HG03025 (cell line): Measurements from ENCODE around the gene KCNJ15.
"Not testable (repeated sequence)": the region's sequence is repeated elsewhere in the genome, so short reads cannot be mapped to it uniquely, and the experiment has no call there.

Source experiments
- ATAC-seq: cut with Tn5 transposase; IDR thresholded peaks from one replicate; pipeline ENCODE4 v1.9.1; 2021; ENCODE audit warnings: mild to moderate bottlenecking, moderate library complexity; ENCODE audit not compliant: unreplicated experiment, low FRiP score

Gene KCNJ15

DNA sequence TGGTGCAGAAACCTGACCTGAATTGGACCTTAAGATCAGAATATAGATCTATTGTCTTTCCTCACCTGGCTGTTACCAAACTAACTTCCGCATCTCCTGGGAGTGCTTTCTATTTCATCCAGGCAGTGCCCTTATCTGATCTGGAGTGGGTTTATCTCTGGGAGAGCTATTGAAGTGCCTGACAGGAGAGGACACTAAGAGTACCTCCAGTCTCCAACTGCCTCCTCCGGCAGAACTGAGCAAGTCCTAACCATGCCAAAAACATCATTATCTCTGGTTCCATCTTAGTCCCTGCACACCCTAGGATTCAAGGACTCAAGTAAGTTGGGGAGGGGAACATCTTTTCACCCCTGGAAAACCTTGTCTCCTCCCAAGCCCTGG lies 12.4 kb upstream of the KCNJ15 start:
- no peak for ATAC-seq

- ATAC-seq = peak; percentile 70
Observed at GRCh38 chr21:38244885-38245869, 11.6 kb upstream of the KCNJ15 start.

GRCh38 chr21:38246511-38246910 lies 10.3 kb upstream of the KCNJ15 start:
- no peak for ATAC-seq

- ATAC-seq = not testable (repeated sequence)
Observed at GRCh38 chr21:38247054-38247453, 9.7 kb upstream of the KCNJ15 start.

DNA sequence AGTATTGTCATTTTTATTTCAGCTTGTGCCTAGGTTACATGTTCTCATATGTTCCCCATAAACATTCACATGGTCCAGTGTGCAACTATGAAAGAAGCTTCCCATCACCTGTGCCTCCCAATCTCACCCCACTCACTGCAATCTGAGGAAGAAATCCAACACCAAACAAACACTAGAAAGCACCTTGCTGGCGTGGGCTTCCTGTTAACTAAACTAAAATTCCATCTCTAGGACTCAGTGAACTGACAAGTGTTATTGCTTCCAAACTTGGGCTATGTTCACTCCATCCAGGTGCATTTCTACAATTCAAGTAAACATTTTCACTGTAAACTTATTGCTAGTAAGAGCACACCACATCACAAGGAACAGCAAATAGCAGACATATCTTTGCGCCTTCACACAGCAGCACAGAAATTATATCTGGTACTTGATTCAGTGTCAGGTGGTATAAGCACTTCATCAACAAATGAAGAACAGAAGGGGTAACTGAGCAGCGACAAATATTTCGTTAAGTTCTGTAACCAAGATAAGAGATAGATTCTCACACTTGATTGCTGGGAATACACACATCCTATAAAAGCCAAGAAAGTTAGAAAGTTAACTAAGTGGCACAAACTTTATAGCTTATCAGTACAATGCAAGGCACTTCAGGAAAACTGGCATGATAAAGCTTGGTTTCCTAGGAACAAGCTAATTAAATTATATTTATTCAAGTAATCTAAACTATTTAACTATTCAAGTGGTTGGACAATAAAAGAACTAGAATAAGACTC lies 8.9 kb upstream of the KCNJ15 start:
- ATAC-seq = no peak

GRCh38 chr21:38249256-38249655 lies 7.5 kb upstream of the KCNJ15 start:
- ATAC-seq = peak; percentile 59

GRCh38 chr21:38249696-38250278 lies 7.0 kb upstream of the KCNJ15 start:
- ATAC-seq = no peak

- ATAC-seq = no peak
Observed at GRCh38 chr21:38250991-38251418, 5.8 kb upstream of the KCNJ15 start.

- no peak for ATAC-seq
Observed at GRCh38 chr21:38254970-38255369, 1.8 kb upstream of the KCNJ15 start.

GRCh38 chr21:38255571-38256117 lies 1.1 kb upstream of the KCNJ15 start:
- ATAC-seq = no peak

DNA sequence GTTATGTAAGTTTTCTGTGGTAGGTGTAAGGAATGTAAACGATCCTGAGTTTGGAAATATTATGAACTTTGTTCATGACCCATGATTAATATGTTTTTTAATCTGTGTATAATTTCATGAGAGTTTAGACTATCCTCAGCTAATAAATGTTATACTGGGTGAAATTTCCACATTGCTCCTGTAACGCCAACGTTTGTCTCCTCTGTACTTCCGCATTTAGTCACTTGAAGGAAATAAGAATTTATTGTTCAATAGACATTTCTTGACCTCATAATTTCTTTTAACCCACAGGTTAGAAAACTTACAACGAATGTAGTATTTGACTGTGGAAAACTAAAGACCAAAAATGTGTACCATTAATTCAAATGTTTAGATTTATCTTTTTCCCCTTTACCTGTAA lies 876 bp downstream of the KCNJ15 start:
- ATAC-seq = no peak

GRCh38 chr21:38258521-38259485 lies 2.0 kb downstream of the KCNJ15 start:
- ATAC-seq = no peak

DNA sequence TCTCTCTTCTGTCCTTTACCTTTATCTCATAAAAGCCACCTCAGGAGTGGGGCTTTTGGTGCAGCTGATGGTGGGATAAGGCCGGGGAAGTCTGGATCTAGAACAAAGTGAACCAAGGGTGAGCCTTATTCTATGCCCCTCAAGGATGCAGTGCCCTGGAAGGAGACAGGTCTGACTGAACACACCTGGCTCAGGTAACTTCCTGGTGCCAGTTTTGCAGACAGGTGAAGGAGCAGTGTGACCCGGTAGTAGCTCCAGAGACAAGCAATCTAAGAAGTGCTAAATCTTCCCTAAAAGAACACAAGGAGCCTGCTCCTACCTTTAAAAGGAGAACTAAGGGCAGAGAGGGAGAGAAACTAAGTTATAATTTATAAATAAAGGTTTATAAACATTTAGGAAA lies 2.9 kb downstream of the KCNJ15 start:
- no peak for ATAC-seq

DNA sequence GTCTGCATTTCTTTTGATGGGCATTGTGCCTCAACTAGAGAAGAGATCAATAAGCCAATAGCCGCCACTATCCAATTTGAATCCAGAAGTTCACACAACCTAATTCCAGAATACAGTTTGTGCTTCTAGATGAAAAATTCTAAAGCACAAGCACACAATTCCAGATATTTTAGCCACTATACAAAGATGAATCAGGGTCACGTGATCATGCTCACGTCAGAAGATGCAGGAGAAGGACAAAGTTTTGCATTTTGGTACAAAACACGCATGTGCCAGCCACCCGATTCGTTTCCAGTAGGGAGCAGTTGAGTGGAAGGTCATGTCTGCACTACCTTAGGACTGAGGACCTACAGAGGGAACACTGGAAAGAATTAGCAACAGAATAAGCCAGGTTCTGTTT lies 3.6 kb downstream of the KCNJ15 start:
- no peak for ATAC-seq

DNA sequence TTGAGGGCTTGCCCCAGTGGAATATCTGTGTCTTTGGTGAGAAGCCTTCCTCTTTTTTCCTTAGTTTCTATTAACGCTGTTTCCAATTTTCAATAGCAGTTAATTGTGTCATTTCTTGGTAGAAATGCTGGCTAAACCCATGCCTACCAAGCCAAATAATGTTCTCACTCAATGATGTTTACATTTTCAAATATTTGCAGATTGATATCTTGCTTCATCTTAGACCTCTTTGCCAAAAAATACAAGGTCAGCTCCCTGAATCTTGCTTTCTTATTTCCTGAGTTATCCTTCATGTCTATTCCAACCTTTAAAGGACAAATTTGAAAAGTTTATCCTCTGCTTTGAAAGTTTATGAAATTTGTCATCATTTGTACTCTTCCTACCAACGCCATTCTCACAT lies 5.1 kb downstream of the KCNJ15 start:
- no peak for ATAC-seq

- no peak for ATAC-seq
Observed at GRCh38 chr21:38263493-38263892, 6.7 kb downstream of the KCNJ15 start.

DNA sequence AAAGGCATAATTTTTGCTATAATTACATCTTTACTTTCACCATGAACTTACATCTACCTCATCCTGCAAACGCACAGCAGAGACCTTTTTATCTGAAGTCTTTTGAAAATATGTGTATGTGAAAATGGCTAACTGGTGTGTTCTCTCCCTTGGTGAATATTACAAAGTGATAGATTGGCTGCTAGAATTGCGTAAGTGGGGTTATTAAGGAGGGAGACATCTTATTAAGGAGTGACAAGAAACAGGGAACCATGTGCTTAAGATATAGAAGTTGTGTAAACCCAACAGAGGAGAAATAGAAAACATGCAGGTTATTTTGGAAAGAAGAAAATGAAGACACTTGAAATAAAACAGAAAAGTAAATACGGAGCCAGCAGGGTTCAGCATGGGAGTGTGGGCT lies 7.8 kb downstream of the KCNJ15 start:
- ATAC-seq = no peak

GRCh38 chr21:38265166-38265565 lies 8.4 kb downstream of the KCNJ15 start:
- no peak for ATAC-seq

GRCh38 chr21:38266732-38267131 lies 9.9 kb downstream of the KCNJ15 start:
- ATAC-seq = no peak
